HUES48 (cell line): ENCODE data around the gene STPG3.

Experiments used
- H3K27ac ChIP-seq: one replicate; pipeline ENCODE4 v1.7.0; 2013; ENCODE audit warnings: low read depth, low read length, inconsistent platforms
- H3K27me3 ChIP-seq: 2 replicates; pipeline ENCODE4 v1.6.1; 2013; ENCODE audit warnings: mild to moderate bottlenecking, low read length; ENCODE audit not compliant: control insufficient read depth, insufficient read depth
- H3K36me3 ChIP-seq: 2 replicates; pipeline ENCODE4 v1.6.1; 2013; ENCODE audit warnings: low read length; ENCODE audit not compliant: control insufficient read depth, insufficient read depth
- H3K4me1 ChIP-seq: 2 replicates; pipeline ENCODE4 v1.6.1; 2013; ENCODE audit warnings: mild to moderate bottlenecking, low read length; ENCODE audit not compliant: control insufficient read depth, insufficient read depth
- H3K4me3 ChIP-seq: 2 replicates; pipeline ENCODE4 v1.5.1; 2013; ENCODE audit warnings: mild to moderate bottlenecking, low read depth, low read length
- H3K9ac ChIP-seq: 2 replicates; pipeline ENCODE4 v1.6.1; 2013; ENCODE audit warnings: mild to moderate bottlenecking, low read depth, low read length, moderate library complexity
- H3K9me3 ChIP-seq: 2 replicates; pipeline ENCODE4 v1.6.1; 2013; ENCODE audit warnings: low read length; ENCODE audit not compliant: control insufficient read depth, insufficient read depth

STPG3 gene

GRCh38 chr9:137229903-137230704 lies 21.0 kb upstream of the STPG3 start:
- Histone ChIP-seq H3K27me3 (no peaks in the 10 kb centered on the region), H3K27ac (no peak overlapping the region), H3K4me3 (no peak overlapping the region), H3K9ac (no peak overlapping the region), H3K4me1 (no peaks in the 10 kb centered on the region), H3K9me3 (no peaks in the 10 kb centered on the region), H3K36me3 (no peaks in the 10 kb centered on the region)

GRCh38 chr9:137230705-137231371 lies 20.2 kb upstream of the STPG3 start, which contains the start of gene SLC34A3:
Gene SLC34A3 (plus strand): TSS chr9:137230901. CDS start chr9:137231703, 802 bp downstream.
- H3K27ac ChIP-seq, result no peak within 1 kb of the TSS

GRCh38 chr9:137231372-137232039 lies 19.6 kb upstream of the STPG3 start:
- Histone ChIP-seq H3K36me3 (no peaks in the 10 kb centered on the region), H3K27ac (no peak overlapping the region), H3K27me3 (no peaks in the 10 kb centered on the region), H3K9me3 (no peaks in the 10 kb centered on the region), H3K4me3 (no peak overlapping the region), H3K9ac (no peak overlapping the region), H3K4me1 (no peaks in the 10 kb centered on the region)

More at GRCh38 chr9:137230705-137231371, 20.2 kb upstream of the STPG3 start, which contains the start of gene SLC34A3:
- Histone ChIP-seq H3K4me1 (no peaks in the 10 kb centered on the region), H3K9me3 (no peaks in the 10 kb centered on the region), H3K9ac (no peak within 1 kb of the TSS), H3K27me3 (no peaks in the 10 kb centered on the region), H3K4me3 (no peak within 1 kb of the TSS), H3K36me3 (no peaks in the 10 kb centered on the region)

- no peak overlapping the region for H3K4me3 ChIP-seq
- H3K27me3 ChIP-seq, result no peaks in the 10 kb centered on the region
- no peaks in the 10 kb centered on the region for H3K9me3 ChIP-seq
- no peaks in the 10 kb centered on the region for H3K4me1 ChIP-seq
- H3K9ac ChIP-seq, result no peak overlapping the region
- no peak overlapping the region for H3K27ac ChIP-seq
- no peaks in the 10 kb centered on the region for H3K36me3 ChIP-seq
Measured at GRCh38 chr9:137232101-137232500, 19.0 kb upstream of the STPG3 start.

GRCh38 chr9:137232510-137232909 lies 18.6 kb upstream of the STPG3 start:
- H3K9me3 ChIP-seq, result no peaks in the 10 kb centered on the region
- H3K36me3 ChIP-seq, result no peaks in the 10 kb centered on the region
- H3K27me3 ChIP-seq, result no peaks in the 10 kb centered on the region
- no peak overlapping the region for H3K27ac ChIP-seq
- no peaks in the 10 kb centered on the region for H3K4me1 ChIP-seq
- H3K9ac ChIP-seq, result no peak overlapping the region
- no peak overlapping the region for H3K4me3 ChIP-seq

- no peaks in the 10 kb centered on the region for H3K4me1 ChIP-seq
- no peaks in the 10 kb centered on the region for H3K9me3 ChIP-seq
- H3K27me3 ChIP-seq, result no peaks in the 10 kb centered on the region
- H3K9ac ChIP-seq, result no peak overlapping the region
- no peaks in the 10 kb centered on the region for H3K36me3 ChIP-seq
- H3K27ac ChIP-seq, result no peak overlapping the region
- no peak overlapping the region for H3K4me3 ChIP-seq
Measured at GRCh38 chr9:137233143-137233980, 17.7 kb upstream of the STPG3 start.

- Histone ChIP-seq H3K9ac (no peak overlapping the region), H3K36me3 (no peaks in the 10 kb centered on the region), H3K4me3 (no peak overlapping the region), H3K27me3 (no peaks in the 10 kb centered on the region), H3K4me1 (no peaks in the 10 kb centered on the region), H3K27ac (no peak overlapping the region), H3K9me3 (no peaks in the 10 kb centered on the region)
Measured at GRCh38 chr9:137234055-137234697, 16.9 kb upstream of the STPG3 start.

GRCh38 chr9:137234758-137235423 lies 16.2 kb upstream of the STPG3 start:
- Histone ChIP-seq H3K36me3 (no peaks in the 10 kb centered on the region), H3K4me3 (no peak overlapping the region), H3K4me1 (no peaks in the 10 kb centered on the region), H3K9me3 (no peaks in the 10 kb centered on the region), H3K9ac (no peak overlapping the region), H3K27me3 (no peaks in the 10 kb centered on the region), H3K27ac (no peak overlapping the region)

- Histone ChIP-seq H3K4me1 (no peaks in the 10 kb centered on the region), H3K9ac (no peak overlapping the region), H3K4me3 (no peak overlapping the region), H3K27me3 (no peaks in the 10 kb centered on the region), H3K27ac (no peak overlapping the region), H3K36me3 (no peaks in the 10 kb centered on the region), H3K9me3 (no peaks in the 10 kb centered on the region)
Measured at GRCh38 chr9:137235424-137236237, 15.5 kb upstream of the STPG3 start.
